Activated T-helper 1 cell treated with anti-CD3 and anti-CD28 coated beads, Interleukin-12 subunit alpha, Interleukin-12 subunit beta, Interleukin-2, Interleukin-4 antibody, amounts not matched to agents 30 ng/mL and 10 ng/mL and 1 ng/mL, durations not matched to agents 14 hours and 24 hours and 36 hours (primary cell): ENCODE results near the gene AKIRIN1. TPM values are rescaled to one million over a fixed set of nuclear protein-coding genes. Genes with fewer than 3 reads are reported as not detected.
"Not testable (repeated sequence)": the region's sequence is repeated elsewhere in the genome, so short reads cannot be mapped to it uniquely, and the experiment has no call there.

Source experiments
- DNase-seq: peaks from one replicate; pipeline ENCODE4 v3.0.0; 2021; ENCODE audit warnings: low spot score
- H3K27ac Mint-ChIP-seq: one replicate; pipeline ENCODE4 v1.8.0; 2021; ENCODE audit warnings: mild to moderate bottlenecking, mixed read lengths
- H3K27me3 Mint-ChIP-seq: one replicate; pipeline ENCODE4 v1.8.0; 2022; ENCODE audit warnings: mild to moderate bottlenecking, moderate library complexity, mixed read lengths; ENCODE audit not compliant: insufficient read depth
- H3K36me3 Mint-ChIP-seq: one replicate; pipeline ENCODE4 v1.8.0; 2021; ENCODE audit warnings: low read depth, mixed read lengths
- H3K4me1 Mint-ChIP-seq: one replicate; pipeline ENCODE4 v1.8.0; 2021; ENCODE audit warnings: low read depth, mixed read lengths
- H3K4me3 Mint-ChIP-seq: one replicate; pipeline ENCODE4 v1.8.0; 2021; ENCODE audit warnings: mild to moderate bottlenecking, moderate library complexity, mixed read lengths
- H3K9me3 Mint-ChIP-seq: one replicate; pipeline ENCODE4 v1.8.0; 2021; ENCODE audit warnings: mixed read lengths
- intact Hi-C: fragments of 100-400 bp; cut with micrococcal nuclease; formaldehyde crosslinking; loops from one replicate; pipeline ENCODE4 v1.15.1; 2024
- total RNA-seq: library from RNA; stranded (reverse); gene quantifications from 2 replicates; pipeline ENCODE4 v1.2.3, GENCODE V29; 2022

AKIRIN1 gene
- total RNA-seq, 1 donor from 2014 or later: 78.1 TPM

- peak overlapping the region; percentile 82 for H3K4me3 Mint-ChIP-seq
- no peak for DNase-seq
- H3K27me3 Mint-ChIP-seq: no peaks in the 10 kb centered on the region
- peak overlapping the region; percentile 87 for H3K27ac Mint-ChIP-seq
- H3K36me3 Mint-ChIP-seq: peaks cover 49% of the 10 kb centered on the region
- H3K4me1 Mint-ChIP-seq: peaks cover 37% of the 10 kb centered on the region
- no peaks in the 10 kb centered on the region for H3K9me3 Mint-ChIP-seq
- intact Hi-C loops: loop anchor here (1.0 kb wide), 1 partner anchor 32 kb away; no protein-coding TSS in a partner anchor
Observed at GRCh38 chr1:39034114-39034654, 43.1 kb downstream of the AKIRIN1 start.

GRCh38 chr1:39036678-39037077, 45.6 kb downstream of the AKIRIN1 start:
- H3K9me3 Mint-ChIP-seq: no peaks in the 10 kb centered on the region
- intact Hi-C loops: no loop called here

GRCh38 chr1:39043513-39043912, 52.4 kb downstream of the AKIRIN1 start:
- Mint-ChIP-seq H3K27ac (peak overlapping the region; percentile 3), H3K4me3 (no peak overlapping the region), H3K9me3 (no peaks in the 10 kb centered on the region), H3K4me1 (peaks cover 3% of the 10 kb centered on the region), H3K36me3 (peaks cover 17% of the 10 kb centered on the region), H3K27me3 (no peaks in the 10 kb centered on the region)
- DNase-seq: no peak
- intact Hi-C loops: no loop called here

More at GRCh38 chr1:39036678-39037077, 45.6 kb downstream of the AKIRIN1 start:
- Mint-ChIP-seq H3K4me1 (peaks cover 32% of the 10 kb centered on the region), H3K4me3 (no peak overlapping the region), H3K27me3 (no peaks in the 10 kb centered on the region), H3K36me3 (peaks cover 44% of the 10 kb centered on the region), H3K27ac (no peak overlapping the region)
- DNase-seq: no peak

GRCh38 chr1:39044762-39045161, 53.7 kb downstream of the AKIRIN1 start:
- Mint-ChIP-seq H3K4me1 (no peaks in the 10 kb centered on the region), H3K4me3 (no peak overlapping the region), H3K9me3 (no peaks in the 10 kb centered on the region), H3K27ac (no peak overlapping the region), H3K36me3 (peaks cover 13% of the 10 kb centered on the region), H3K27me3 (no peaks in the 10 kb centered on the region)
- DNase-seq: no peak
- intact Hi-C loops: no loop called here

GRCh38 chr1:39045231-39045630, 54.2 kb downstream of the AKIRIN1 start:
- no peaks in the 10 kb centered on the region for H3K9me3 Mint-ChIP-seq
- H3K36me3 Mint-ChIP-seq: peaks cover 12% of the 10 kb centered on the region
- intact Hi-C loops: no loop called here
- H3K27me3 Mint-ChIP-seq: no peaks in the 10 kb centered on the region
- DNase-seq: no peak
- no peak overlapping the region for H3K4me3 Mint-ChIP-seq
- no peak overlapping the region for H3K27ac Mint-ChIP-seq
- no peaks in the 10 kb centered on the region for H3K4me1 Mint-ChIP-seq

GRCh38 chr1:39046613-39047210, 55.6 kb downstream of the AKIRIN1 start:
- intact Hi-C loops: no loop called here
- Mint-ChIP-seq H3K27ac (peak overlapping the region; percentile 5), H3K4me1 (no peaks in the 10 kb centered on the region), H3K4me3 (no peak overlapping the region), H3K9me3 (no peaks in the 10 kb centered on the region), H3K36me3 (peaks cover 12% of the 10 kb centered on the region), H3K27me3 (no peaks in the 10 kb centered on the region)
- DNase-seq: no peak

- Mint-ChIP-seq H3K27ac (no peak overlapping the region), H3K9me3 (no peaks in the 10 kb centered on the region), H3K36me3 (peaks cover 10% of the 10 kb centered on the region), H3K4me3 (no peak overlapping the region), H3K4me1 (no peaks in the 10 kb centered on the region), H3K27me3 (no peaks in the 10 kb centered on the region)
- intact Hi-C loops: no loop called here
- DNase-seq: no peak
Observed at GRCh38 chr1:39047374-39048229, 56.5 kb downstream of the AKIRIN1 start.

GRCh38 chr1:39048745-39049370, 57.8 kb downstream of the AKIRIN1 start:
- DNase-seq: no peak
- H3K36me3 Mint-ChIP-seq: peaks cover 2% of the 10 kb centered on the region
- H3K27me3 Mint-ChIP-seq: no peaks in the 10 kb centered on the region
- no peak overlapping the region for H3K27ac Mint-ChIP-seq
- H3K4me1 Mint-ChIP-seq: no peaks in the 10 kb centered on the region
- no peaks in the 10 kb centered on the region for H3K9me3 Mint-ChIP-seq
- no peak overlapping the region for H3K4me3 Mint-ChIP-seq
- intact Hi-C loops: no loop called here

- no peaks in the 10 kb centered on the region for H3K4me1 Mint-ChIP-seq
- H3K27me3 Mint-ChIP-seq: no peaks in the 10 kb centered on the region
- H3K27ac Mint-ChIP-seq: no peak overlapping the region
- H3K9me3 Mint-ChIP-seq: no peaks in the 10 kb centered on the region
- no peak overlapping the region for H3K4me3 Mint-ChIP-seq
- peaks cover 2% of the 10 kb centered on the region for H3K36me3 Mint-ChIP-seq
- no peak for DNase-seq
- intact Hi-C loops: no loop called here
Observed at GRCh38 chr1:39050001-39050400, 58.9 kb downstream of the AKIRIN1 start.

- DNase-seq, H3K4me3 Mint-ChIP-seq, H3K27ac Mint-ChIP-seq, H3K9me3 Mint-ChIP-seq, intact Hi-C loops, H3K27me3 Mint-ChIP-seq, H3K4me1 Mint-ChIP-seq, H3K36me3 Mint-ChIP-seq: not testable (repeated sequence)
Observed at GRCh38 chr1:39051193-39051850, 60.2 kb downstream of the AKIRIN1 start.

GRCh38 chr1:39051956-39052355, 60.9 kb downstream of the AKIRIN1 start:
- intact Hi-C loops: no loop called here
- Mint-ChIP-seq H3K36me3 (peaks cover 2% of the 10 kb centered on the region), H3K27ac (no peak overlapping the region), H3K4me1 (no peaks in the 10 kb centered on the region), H3K4me3 (no peak overlapping the region), H3K27me3 (no peaks in the 10 kb centered on the region), H3K9me3 (no peaks in the 10 kb centered on the region)
- no peak for DNase-seq

GRCh38 chr1:39055213-39055710, 64.2 kb downstream of the AKIRIN1 start:
- not testable (repeated sequence) for H3K27ac Mint-ChIP-seq, H3K4me3 Mint-ChIP-seq, H3K9me3 Mint-ChIP-seq

More at GRCh38 chr1:39055213-39055710, 64.2 kb downstream of the AKIRIN1 start:
- DNase-seq, intact Hi-C loops, H3K36me3 Mint-ChIP-seq, H3K4me1 Mint-ChIP-seq, H3K27me3 Mint-ChIP-seq: not testable (repeated sequence)
